Measurements from ENCODE around the gene MYBPC1.
"Not testable (repeated sequence)": the region's sequence is repeated elsewhere in the genome, so short reads cannot be mapped to it uniquely, and the experiment has no call there.

MYBPC1 gene

GRCh38 chr12:101680240-101680639, 85.5 kb downstream of the MYBPC1 start:
- Histone ChIP-seq H4K8ac (ENCODE audit: low read depth, low read length) (no peak overlapping the region), H3K18ac (ENCODE audit: low read length) (no peak overlapping the region), H3K27me3 (ENCODE audit: insufficient read depth, low read length, poor library complexity) (no peaks in the 10 kb centered on the region), H3K9ac (ENCODE audit: low read length) (no peak overlapping the region), H2BK15ac (replicated peaks; ENCODE audit: low read depth) (no peak overlapping the region), H3K56ac (ENCODE audit: low read length) (no peak overlapping the region), H3K23ac (ENCODE audit: low read length) (no peak overlapping the region), H4K5ac (ENCODE audit: low read length) (no peak overlapping the region), H3K4ac (ENCODE audit: low read depth, low read length) (no peak overlapping the region), H3K79me2 (ENCODE audit: control insufficient read depth, insufficient read depth, low read length) (no peaks in the 10 kb centered on the region), H3K36me3 (ENCODE audit: control insufficient read depth, insufficient read depth, low read length) (no peaks in the 10 kb centered on the region), H2BK120ac (ENCODE audit: low read depth, low read length) (no peak overlapping the region), H3K27ac (ENCODE audit: low read depth, low read length) (no peak overlapping the region), H2BK5ac (ENCODE audit: low read length) (no peak overlapping the region), H3K4me1 (ENCODE audit: control insufficient read depth, low read depth, low read length) (no peaks in the 10 kb centered on the region), H2AK5ac (ENCODE audit: low read length) (no peak overlapping the region), H3K4me2 (ENCODE audit: low read length) (no peak overlapping the region), H3K79me1 (ENCODE audit: low read length) (no peaks in the 10 kb centered on the region), H3K4me3 (ENCODE audit: low read length) (no peak overlapping the region)
- WGBS (ENCODE audit: extremely low coverage, insufficient coverage, low lambda C conversion rate) = no CpG with 5 or more reads among the region's 3 CpGs
- DNase-seq = no peak

- H3K79me1 ChIP-seq (ENCODE audit: low read length) = no peaks in the 10 kb centered on the region
- no peak overlapping the region for H3K4ac ChIP-seq (ENCODE audit: low read depth, low read length)
- no peak overlapping the region for H4K5ac ChIP-seq (ENCODE audit: low read length)
- DNase-seq = no peak
- no peaks in the 10 kb centered on the region for H3K36me3 ChIP-seq (ENCODE audit: control insufficient read depth, insufficient read depth, low read length)
- no peaks in the 10 kb centered on the region for H3K27me3 ChIP-seq (ENCODE audit: insufficient read depth, low read length, poor library complexity)
- H3K56ac ChIP-seq (ENCODE audit: low read length) = no peak overlapping the region
- H2AK5ac ChIP-seq (ENCODE audit: low read length) = no peak overlapping the region
- H3K27ac ChIP-seq (ENCODE audit: low read depth, low read length) = no peak overlapping the region
- no peak overlapping the region for H2BK15ac ChIP-seq (replicated peaks; ENCODE audit: low read depth)
- no peak overlapping the region for H2BK5ac ChIP-seq (ENCODE audit: low read length)
- H3K4me2 ChIP-seq (ENCODE audit: low read length) = no peak overlapping the region
- no peak overlapping the region for H3K4me3 ChIP-seq (ENCODE audit: low read length)
- no peak overlapping the region for H3K9ac ChIP-seq (ENCODE audit: low read length)
- H4K8ac ChIP-seq (ENCODE audit: low read depth, low read length) = no peak overlapping the region
- H2BK120ac ChIP-seq (ENCODE audit: low read depth, low read length) = no peak overlapping the region
- no peak overlapping the region for H3K23ac ChIP-seq (ENCODE audit: low read length)
- H3K79me2 ChIP-seq (ENCODE audit: control insufficient read depth, insufficient read depth, low read length) = no peaks in the 10 kb centered on the region
- no peaks in the 10 kb centered on the region for H3K4me1 ChIP-seq (ENCODE audit: control insufficient read depth, low read depth, low read length)
- no peak overlapping the region for H3K18ac ChIP-seq (ENCODE audit: low read length)
Measured at GRCh38 chr12:101680647-101681046, 85.9 kb downstream of the MYBPC1 start.

DNA sequence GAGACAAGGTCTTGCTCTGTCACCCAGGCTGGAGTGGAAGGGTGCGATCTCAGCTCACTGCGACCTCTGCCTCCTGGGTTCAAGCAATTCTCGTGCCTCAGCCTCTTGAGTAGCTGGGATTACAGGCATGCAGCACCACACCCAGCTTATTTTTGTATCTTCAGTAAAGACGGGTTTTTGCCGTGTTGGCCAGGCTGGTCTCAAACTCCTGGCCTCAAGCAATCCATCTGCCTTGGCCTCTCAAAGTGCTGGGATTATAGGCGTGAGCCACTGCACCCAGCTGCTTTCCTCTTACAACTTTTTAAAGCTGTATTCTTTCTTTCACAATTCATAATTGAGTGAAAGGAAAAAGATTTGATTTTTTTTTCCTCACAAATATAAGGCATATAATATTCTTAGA, 86.9 kb downstream of the MYBPC1 start:
- H2BK5ac ChIP-seq (ENCODE audit: low read length); H4K8ac ChIP-seq (ENCODE audit: low read depth, low read length); H2AK5ac ChIP-seq (ENCODE audit: low read length); DNase-seq; H3K56ac ChIP-seq (ENCODE audit: low read length); H3K36me3 ChIP-seq (ENCODE audit: control insufficient read depth, insufficient read depth, low read length); H3K9ac ChIP-seq (ENCODE audit: low read length); H2BK15ac ChIP-seq (replicated peaks; ENCODE audit: low read depth); H3K4me1 ChIP-seq (ENCODE audit: control insufficient read depth, low read depth, low read length); H3K4me3 ChIP-seq (ENCODE audit: low read length); H3K27me3 ChIP-seq (ENCODE audit: insufficient read depth, low read length, poor library complexity); H3K79me1 ChIP-seq (ENCODE audit: low read length); H3K18ac ChIP-seq (ENCODE audit: low read length); H3K4me2 ChIP-seq (ENCODE audit: low read length); H2BK120ac ChIP-seq (ENCODE audit: low read depth, low read length); H3K4ac ChIP-seq (ENCODE audit: low read depth, low read length); H3K27ac ChIP-seq (ENCODE audit: low read depth, low read length); H3K23ac ChIP-seq (ENCODE audit: low read length); H4K5ac ChIP-seq (ENCODE audit: low read length); H3K79me2 ChIP-seq (ENCODE audit: control insufficient read depth, insufficient read depth, low read length): not testable (repeated sequence)
- no CpG with 5 or more reads among the region's 6 CpGs for WGBS (ENCODE audit: extremely low coverage, insufficient coverage, low lambda C conversion rate)

DNA sequence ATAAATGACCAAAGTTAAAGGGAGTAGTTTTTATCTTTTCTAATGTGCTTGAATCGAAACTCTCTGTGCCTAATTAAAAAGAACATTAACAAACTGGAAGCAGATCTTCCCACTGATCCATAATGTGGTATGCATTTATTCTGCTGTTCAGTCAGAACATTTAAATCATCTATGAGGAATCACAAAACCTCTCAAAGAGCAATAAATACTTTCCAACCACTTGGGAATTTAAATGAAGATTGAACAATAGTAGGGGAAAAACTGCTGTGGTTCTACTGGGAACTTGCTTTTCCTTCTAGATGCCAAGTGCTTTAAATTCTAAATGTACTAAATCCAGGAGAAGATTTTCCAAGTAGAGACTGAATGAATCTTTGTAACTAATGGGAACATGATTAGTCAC, 90.3 kb downstream of the MYBPC1 start:
- no peak overlapping the region for H3K4me2 ChIP-seq (ENCODE audit: low read length)
- no peaks in the 10 kb centered on the region for H3K36me3 ChIP-seq (ENCODE audit: control insufficient read depth, insufficient read depth, low read length)
- no peak overlapping the region for H4K5ac ChIP-seq (ENCODE audit: low read length)
- WGBS (ENCODE audit: extremely low coverage, insufficient coverage, low lambda C conversion rate) = no CpG with 5 or more reads among the region's 1 CpG
- no peak overlapping the region for H3K56ac ChIP-seq (ENCODE audit: low read length)
- H2AK5ac ChIP-seq (ENCODE audit: low read length) = no peak overlapping the region
- no peak overlapping the region for H3K23ac ChIP-seq (ENCODE audit: low read length)
- no peaks in the 10 kb centered on the region for H3K79me2 ChIP-seq (ENCODE audit: control insufficient read depth, insufficient read depth, low read length)
- no peak overlapping the region for H3K4ac ChIP-seq (ENCODE audit: low read depth, low read length)
- H2BK5ac ChIP-seq (ENCODE audit: low read length) = no peak overlapping the region
- no peaks in the 10 kb centered on the region for H3K27me3 ChIP-seq (ENCODE audit: insufficient read depth, low read length, poor library complexity)
- H3K9ac ChIP-seq (ENCODE audit: low read length) = no peak overlapping the region
- H3K27ac ChIP-seq (ENCODE audit: low read depth, low read length) = no peak overlapping the region
- H3K4me3 ChIP-seq (ENCODE audit: low read length) = no peak overlapping the region
- no peak overlapping the region for H3K18ac ChIP-seq (ENCODE audit: low read length)
- H3K4me1 ChIP-seq (ENCODE audit: control insufficient read depth, low read depth, low read length) = no peaks in the 10 kb centered on the region
- H2BK15ac ChIP-seq (replicated peaks; ENCODE audit: low read depth) = no peak overlapping the region
- no peak overlapping the region for H2BK120ac ChIP-seq (ENCODE audit: low read depth, low read length)
- no peak overlapping the region for H4K8ac ChIP-seq (ENCODE audit: low read depth, low read length)
- no peak for DNase-seq
- no peaks in the 10 kb centered on the region for H3K79me1 ChIP-seq (ENCODE audit: low read length)

DNA sequence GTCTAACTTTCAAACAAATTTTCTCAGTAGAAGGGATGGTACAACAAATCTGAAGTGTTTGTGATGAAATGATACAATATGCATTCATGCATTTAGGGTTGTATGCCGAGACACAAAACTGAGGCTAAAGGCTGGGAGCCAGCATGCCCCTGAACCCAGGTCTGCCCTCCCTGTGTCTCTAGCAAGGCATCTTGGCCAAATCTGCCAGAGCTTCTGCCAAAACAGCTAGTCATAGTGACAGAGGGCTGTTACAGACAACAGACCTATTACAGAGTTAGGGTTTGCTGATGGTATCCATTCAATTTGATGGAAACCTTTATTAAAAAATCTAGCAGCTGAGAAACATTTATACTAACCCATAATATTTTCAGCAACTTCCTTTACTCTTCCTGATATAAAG, 91.4 kb downstream of the MYBPC1 start:
- no peaks in the 10 kb centered on the region for H3K79me1 ChIP-seq (ENCODE audit: low read length)
- no peak overlapping the region for H3K56ac ChIP-seq (ENCODE audit: low read length)
- H3K27ac ChIP-seq (ENCODE audit: low read depth, low read length) = no peak overlapping the region
- no peak overlapping the region for H2BK5ac ChIP-seq (ENCODE audit: low read length)
- no CpG with 5 or more reads among the region's 1 CpG for WGBS (ENCODE audit: extremely low coverage, insufficient coverage, low lambda C conversion rate)
- no peak overlapping the region for H3K9ac ChIP-seq (ENCODE audit: low read length)
- H3K4me2 ChIP-seq (ENCODE audit: low read length) = no peak overlapping the region
- H3K27me3 ChIP-seq (ENCODE audit: insufficient read depth, low read length, poor library complexity) = no peaks in the 10 kb centered on the region
- no peak overlapping the region for H3K23ac ChIP-seq (ENCODE audit: low read length)
- H2AK5ac ChIP-seq (ENCODE audit: low read length) = no peak overlapping the region
- no peak overlapping the region for H2BK15ac ChIP-seq (replicated peaks; ENCODE audit: low read depth)
- DNase-seq = no peak
- no peak overlapping the region for H3K4me3 ChIP-seq (ENCODE audit: low read length)
- no peak overlapping the region for H2BK120ac ChIP-seq (ENCODE audit: low read depth, low read length)
- no peaks in the 10 kb centered on the region for H3K36me3 ChIP-seq (ENCODE audit: control insufficient read depth, insufficient read depth, low read length)
- no peaks in the 10 kb centered on the region for H3K79me2 ChIP-seq (ENCODE audit: control insufficient read depth, insufficient read depth, low read length)
- no peaks in the 10 kb centered on the region for H3K4me1 ChIP-seq (ENCODE audit: control insufficient read depth, low read depth, low read length)
- no peak overlapping the region for H3K18ac ChIP-seq (ENCODE audit: low read length)
- H4K8ac ChIP-seq (ENCODE audit: low read depth, low read length) = no peak overlapping the region
- H4K5ac ChIP-seq (ENCODE audit: low read length) = no peak overlapping the region
- H3K4ac ChIP-seq (ENCODE audit: low read depth, low read length) = no peak overlapping the region

DNA sequence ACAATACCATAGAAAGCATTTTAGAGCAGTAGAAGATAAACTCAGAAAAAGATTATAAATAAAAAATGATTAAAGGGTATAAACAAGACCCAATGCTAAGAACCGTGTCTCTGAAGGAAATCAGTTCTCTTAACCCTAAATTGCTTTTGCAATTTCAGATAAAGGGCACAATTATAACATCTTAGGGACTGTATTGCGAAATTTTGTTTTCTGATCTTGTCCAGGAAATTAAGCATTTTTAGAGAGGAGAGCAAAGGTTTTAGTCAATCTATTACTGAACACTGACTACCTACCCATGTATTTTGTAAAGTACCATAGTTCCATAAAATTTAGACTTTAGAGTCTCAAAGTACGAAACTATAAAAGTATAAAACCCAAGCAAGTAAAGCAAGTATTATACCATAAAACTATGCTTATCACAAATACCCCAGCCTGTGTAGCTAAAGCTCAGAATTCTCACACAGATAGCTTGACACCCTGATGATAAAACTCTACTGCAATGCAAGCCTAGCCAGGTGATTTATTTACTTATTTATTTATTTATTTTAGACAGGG, 95.8 kb downstream of the MYBPC1 start:
- Histone ChIP-seq H3K4me2 (ENCODE audit: low read length) (no peak overlapping the region), H3K23ac (ENCODE audit: low read length) (no peak overlapping the region), H2BK5ac (ENCODE audit: low read length) (no peak overlapping the region), H2AK5ac (ENCODE audit: low read length) (no peak overlapping the region), H3K56ac (ENCODE audit: low read length) (no peak overlapping the region), H3K27ac (ENCODE audit: low read depth, low read length) (no peak overlapping the region), H2BK15ac (replicated peaks; ENCODE audit: low read depth) (no peak overlapping the region), H2BK120ac (ENCODE audit: low read depth, low read length) (no peak overlapping the region), H3K79me2 (ENCODE audit: control insufficient read depth, insufficient read depth, low read length) (no peaks in the 10 kb centered on the region), H3K4ac (ENCODE audit: low read depth, low read length) (no peak overlapping the region), H4K8ac (ENCODE audit: low read depth, low read length) (no peak overlapping the region), H3K27me3 (ENCODE audit: insufficient read depth, low read length, poor library complexity) (no peaks in the 10 kb centered on the region), H3K18ac (ENCODE audit: low read length) (no peak overlapping the region), H3K4me1 (ENCODE audit: control insufficient read depth, low read depth, low read length) (no peaks in the 10 kb centered on the region), H3K79me1 (ENCODE audit: low read length) (no peaks in the 10 kb centered on the region), H3K36me3 (ENCODE audit: control insufficient read depth, insufficient read depth, low read length) (no peaks in the 10 kb centered on the region), H3K9ac (ENCODE audit: low read length) (no peak overlapping the region), H4K5ac (ENCODE audit: low read length) (no peak overlapping the region), H3K4me3 (ENCODE audit: low read length) (no peak overlapping the region)
- no CpG with 5 or more reads among the region's 3 CpGs for WGBS (ENCODE audit: extremely low coverage, insufficient coverage, low lambda C conversion rate)
- DNase-seq = no peak
